LNCAP (cell line): ENCODE data around the gene PCCB.
A peak's percentile ranks its signal among the peaks of the same experiment; 100 is the strongest.

Experiments used
- TF ChIP-seq, protein P1 (sequence below): fragments of 450-650 bp; IDR thresholded peaks from 2 replicates; pipeline ENCODE4 v1.5.1; 2017; ENCODE audit warnings: mild to moderate bottlenecking

The PCCB gene

GRCh38 chr3:136300444-136300843, 50.3 kb downstream of the PCCB start:
- TF ChIP-seq, protein P1, sequence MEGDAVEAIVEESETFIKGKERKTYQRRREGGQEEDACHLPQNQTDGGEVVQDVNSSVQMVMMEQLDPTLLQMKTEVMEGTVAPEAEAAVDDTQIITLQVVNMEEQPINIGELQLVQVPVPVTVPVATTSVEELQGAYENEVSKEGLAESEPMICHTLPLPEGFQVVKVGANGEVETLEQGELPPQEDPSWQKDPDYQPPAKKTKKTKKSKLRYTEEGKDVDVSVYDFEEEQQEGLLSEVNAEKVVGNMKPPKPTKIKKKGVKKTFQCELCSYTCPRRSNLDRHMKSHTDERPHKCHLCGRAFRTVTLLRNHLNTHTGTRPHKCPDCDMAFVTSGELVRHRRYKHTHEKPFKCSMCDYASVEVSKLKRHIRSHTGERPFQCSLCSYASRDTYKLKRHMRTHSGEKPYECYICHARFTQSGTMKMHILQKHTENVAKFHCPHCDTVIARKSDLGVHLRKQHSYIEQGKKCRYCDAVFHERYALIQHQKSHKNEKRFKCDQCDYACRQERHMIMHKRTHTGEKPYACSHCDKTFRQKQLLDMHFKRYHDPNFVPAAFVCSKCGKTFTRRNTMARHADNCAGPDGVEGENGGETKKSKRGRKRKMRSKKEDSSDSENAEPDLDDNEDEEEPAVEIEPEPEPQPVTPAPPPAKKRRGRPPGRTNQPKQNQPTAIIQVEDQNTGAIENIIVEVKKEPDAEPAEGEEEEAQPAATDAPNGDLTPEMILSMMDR = no peak

GRCh38 chr3:136305879-136306278, 55.7 kb downstream of the PCCB start:
- TF ChIP-seq, protein P1 = peak; percentile 57

DNA sequence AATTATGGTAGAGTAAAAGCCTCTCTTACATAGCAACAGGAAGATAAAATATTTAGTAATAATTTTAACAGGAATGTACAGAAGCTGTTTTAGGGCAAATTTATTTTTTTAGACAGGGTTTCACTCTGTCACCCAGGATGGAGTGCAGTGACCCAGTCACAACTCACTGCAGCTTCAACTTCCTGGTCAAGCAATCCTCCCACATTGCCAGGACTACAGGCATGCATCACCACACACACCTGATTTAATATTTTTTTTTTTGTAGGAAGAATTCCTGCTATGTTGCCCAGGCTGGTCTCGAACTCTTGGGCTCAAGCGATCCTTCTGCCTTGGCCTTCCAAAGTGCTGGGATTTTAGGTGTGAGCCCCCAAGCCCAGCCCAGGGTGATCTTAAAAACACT, 61.1 kb downstream of the PCCB start:
- TF ChIP-seq, protein P1 = no peak

DNA sequence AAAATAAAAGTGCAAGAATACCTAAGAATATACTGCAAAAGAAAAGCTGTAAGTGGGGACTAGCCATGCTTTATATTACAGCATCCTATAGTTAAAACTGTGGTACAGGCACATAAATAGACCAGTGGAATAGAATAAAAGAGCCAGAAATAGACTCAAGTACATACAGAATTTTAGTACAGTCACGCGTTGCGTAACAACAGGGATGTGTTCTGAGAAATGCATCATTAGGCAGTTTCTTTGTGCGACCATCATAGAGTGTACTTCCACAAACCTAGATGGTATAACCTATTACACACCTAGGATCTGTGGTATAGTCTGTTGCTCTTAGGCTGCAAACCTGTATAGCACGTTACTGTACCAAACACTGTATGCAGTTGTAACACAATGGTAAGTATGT, 61.8 kb downstream of the PCCB start:
- TF ChIP-seq, protein P1 = no peak

- TF ChIP-seq, protein P1 = no peak
Observed at GRCh38 chr3:136326316-136326715, 76.2 kb downstream of the PCCB start.

GRCh38 chr3:136327671-136328070, 77.5 kb downstream of the PCCB start:
- TF ChIP-seq, protein P1 = no peak

- TF ChIP-seq, protein P1 = no peak
Observed at GRCh38 chr3:136329593-136329992, 79.5 kb downstream of the PCCB start.

- TF ChIP-seq, protein P1 = no peak
Observed at GRCh38 chr3:136330900-136331299, 80.8 kb downstream of the PCCB start.
